Left hindlimb (tissue), 1 donor: Measurements from ENCODE around the gene EMX1.
"Not testable (repeated sequence)": the region's sequence is repeated elsewhere in the genome, so short reads cannot be mapped to it uniquely, and the experiment has no call there.

ENCODE experiments used
- DNase-seq: peaks from one replicate; pipeline ENCODE4 v3.0.0-alpha.2; 2018

EMX1 gene

DNA sequence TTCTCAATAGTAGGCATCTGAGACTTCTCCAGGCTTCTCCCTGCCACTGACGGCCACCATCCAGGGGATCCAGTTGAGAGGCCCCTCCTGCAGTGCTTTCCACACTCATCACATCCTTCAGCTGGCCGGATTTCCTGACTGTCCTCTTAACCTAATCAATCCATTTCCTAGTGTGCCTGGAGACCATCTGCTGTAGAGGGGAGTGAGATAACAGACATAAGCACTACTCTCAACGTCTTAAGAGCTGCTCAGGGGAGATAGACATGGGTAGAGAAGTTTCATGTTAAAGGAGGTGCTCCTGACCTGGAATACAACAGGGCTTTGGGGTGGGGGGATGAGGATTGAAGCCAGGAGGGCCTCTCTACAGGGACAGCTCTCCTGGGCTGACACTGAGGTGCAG, 15.9 kb upstream of the EMX1 start:
- no peak for DNase-seq

DNA sequence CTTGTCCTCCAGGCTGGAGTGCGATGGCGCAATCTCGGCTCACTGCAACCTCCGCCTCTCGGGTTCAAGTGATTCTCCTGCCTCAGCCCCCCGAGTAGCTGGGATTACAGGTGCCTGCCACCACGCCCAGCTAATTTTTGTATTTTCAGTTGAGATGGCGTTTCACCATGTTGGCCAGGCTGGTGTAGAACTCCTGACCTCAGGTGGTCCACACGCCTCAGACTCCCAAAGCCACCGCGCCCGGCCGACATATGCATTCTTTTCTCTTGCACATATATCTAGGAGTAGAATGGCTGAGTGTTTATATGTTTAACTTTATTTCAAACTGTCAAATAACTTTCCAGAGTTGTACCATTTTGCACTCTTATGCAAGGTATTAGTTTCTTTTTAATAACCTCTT, 9.9 kb upstream of the EMX1 start:
- not testable (repeated sequence) for DNase-seq

DNA sequence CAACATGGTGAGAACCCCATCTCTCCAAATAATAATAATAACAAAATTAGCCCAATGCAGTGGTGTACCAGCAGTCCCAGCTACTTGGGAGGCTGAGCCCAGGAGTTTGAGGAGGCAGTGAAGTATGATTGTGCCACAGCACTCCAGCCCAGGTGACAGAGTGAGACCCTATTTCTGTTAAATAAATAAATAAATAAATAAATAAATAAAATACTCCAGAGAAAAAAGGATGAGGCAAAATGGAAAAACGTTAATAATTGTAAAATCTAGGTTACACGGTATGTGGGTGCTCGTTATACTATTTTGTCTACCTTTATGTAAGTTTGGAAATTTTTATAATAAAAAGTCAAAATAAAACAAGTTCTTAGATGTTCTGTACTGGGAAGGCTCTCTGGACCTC, 8.6 kb upstream of the EMX1 start:
- no peak for DNase-seq

DNA sequence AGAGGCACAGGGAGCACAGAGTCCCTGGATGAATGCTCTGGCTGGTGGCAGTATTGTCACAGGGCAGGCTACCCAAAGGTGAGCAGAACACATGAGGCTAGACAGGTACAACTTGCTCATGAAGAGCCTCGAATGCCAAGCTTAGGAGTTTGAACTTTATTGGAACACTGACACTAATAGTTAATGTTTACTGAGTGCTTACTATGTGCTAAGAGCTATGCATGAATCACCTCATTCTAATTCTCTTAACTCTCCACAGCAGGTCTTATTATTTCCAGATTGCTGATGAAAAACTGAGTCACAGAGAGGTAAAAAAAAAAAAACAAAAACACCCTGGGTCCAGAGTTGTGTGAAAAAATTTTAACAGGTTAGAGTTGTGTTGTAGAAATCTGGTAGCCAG, 6.1 kb upstream of the EMX1 start:
- DNase-seq: no peak

DNA sequence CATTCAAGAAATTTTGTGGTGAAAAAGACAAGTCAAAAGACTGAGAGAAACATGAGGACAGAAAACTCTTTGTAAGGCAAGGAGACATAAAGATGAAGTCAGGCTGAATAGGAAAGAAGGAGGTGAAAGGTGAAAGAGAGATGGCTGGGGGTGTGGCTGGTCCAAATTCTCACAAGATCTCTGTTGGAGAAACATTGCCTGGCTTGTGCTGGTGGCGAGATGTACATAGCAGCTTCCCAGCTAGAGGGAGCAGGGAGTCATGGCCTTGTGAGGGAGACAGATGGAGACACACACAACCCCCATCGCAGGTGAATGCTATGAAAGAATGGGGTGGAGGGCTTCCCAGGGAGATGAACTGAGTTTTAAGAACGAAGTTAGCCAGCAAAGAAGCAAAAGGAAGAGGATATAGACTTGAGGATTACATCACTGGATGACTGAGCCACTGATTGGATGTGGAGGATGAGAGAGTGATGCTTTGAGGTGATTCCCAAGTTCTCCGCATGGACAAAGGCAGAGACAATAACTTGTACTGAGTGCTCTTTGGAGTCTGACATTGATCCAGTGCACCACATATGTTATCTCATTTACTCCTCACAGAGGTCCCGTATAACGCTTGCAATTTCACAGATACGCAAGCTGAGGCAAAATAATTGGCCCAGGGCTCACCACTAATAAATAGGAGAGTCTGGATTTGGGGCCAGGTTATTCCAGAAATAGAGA, 3.7 kb upstream of the EMX1 start:
- no peak for DNase-seq

DNA sequence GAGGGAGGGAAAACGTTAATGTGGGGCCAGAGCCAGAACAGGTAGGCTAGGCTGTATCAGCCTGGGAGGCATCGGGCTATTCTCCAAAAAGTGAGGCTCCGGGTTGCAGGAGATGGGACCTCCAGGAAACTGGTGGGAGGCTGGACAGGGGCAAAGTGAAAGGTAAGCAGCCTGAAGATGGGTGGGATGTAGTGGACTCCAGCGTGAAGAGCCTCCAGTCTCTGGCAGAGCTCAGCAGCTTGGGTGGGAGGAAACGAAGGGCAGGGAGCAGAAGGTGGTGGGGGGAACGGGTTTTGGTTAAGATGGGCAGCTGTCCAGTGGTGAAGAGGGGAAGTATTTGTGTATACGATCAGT, 3.1 kb upstream of the EMX1 start:
- DNase-seq: no peak

DNA sequence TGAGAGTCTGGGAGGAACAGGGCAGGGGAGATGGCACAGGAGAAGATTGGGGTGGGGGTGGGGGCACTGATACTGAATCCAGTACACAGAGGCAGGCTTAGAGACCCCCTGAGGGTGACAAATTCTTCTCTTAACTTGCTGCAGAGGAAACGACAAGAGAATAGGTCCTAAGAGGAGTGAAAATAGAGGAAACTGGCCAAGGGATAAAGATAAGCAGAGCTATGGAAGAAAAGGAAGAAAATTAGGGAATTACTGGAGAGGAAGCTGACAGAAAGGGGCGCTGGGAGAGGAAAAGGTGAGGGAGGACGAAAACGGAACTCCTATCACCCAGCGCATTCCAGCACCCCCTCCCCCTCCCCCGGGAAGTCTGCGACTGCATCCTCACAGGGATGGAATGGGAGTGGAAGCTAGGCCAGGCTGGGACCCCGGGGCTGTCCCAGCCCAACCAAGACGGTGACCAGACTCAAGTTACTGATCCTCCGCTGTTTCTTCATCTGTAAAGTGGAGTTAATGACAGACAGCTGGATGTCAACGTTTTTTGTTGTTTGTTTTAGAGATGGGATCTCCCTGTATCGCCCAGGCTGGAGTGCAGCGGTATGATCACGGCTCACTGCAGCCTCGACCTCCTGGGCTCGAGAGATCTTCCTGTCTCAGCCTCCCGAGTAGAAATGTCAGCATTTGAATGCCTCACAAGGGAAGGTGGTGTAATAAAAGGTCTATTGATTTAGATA, 2.6 kb upstream of the EMX1 start:
- DNase-seq: no peak

DNA sequence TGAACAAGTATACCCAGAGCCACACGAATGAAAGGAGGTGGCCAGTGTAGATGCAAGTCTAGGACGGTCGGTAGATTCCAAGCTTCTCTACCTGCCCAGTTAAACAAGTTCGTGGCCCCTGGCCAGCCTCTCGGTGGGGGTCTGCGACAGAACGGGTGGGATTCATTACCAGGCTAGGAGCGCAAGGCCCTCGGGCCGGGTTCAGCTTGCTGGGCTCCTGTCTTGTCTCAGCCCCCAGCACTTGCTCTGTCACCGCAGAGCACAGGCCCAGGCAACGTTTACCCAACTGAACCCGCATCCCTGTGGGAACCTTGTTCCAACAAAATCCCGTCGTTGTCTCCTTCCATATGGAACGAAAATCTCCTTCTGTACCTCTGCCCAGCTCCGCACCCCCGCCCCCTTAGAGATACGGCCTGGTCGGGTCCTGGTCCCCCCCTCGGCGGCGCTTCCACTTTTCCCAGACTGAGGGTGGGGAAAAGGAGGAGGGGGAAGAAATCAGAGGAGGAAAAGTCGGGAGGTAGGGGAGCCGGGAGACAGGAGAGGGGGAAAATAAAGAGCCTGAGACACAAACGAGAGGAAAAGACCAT, 1.9 kb upstream of the EMX1 start:
- no peak for DNase-seq

DNA sequence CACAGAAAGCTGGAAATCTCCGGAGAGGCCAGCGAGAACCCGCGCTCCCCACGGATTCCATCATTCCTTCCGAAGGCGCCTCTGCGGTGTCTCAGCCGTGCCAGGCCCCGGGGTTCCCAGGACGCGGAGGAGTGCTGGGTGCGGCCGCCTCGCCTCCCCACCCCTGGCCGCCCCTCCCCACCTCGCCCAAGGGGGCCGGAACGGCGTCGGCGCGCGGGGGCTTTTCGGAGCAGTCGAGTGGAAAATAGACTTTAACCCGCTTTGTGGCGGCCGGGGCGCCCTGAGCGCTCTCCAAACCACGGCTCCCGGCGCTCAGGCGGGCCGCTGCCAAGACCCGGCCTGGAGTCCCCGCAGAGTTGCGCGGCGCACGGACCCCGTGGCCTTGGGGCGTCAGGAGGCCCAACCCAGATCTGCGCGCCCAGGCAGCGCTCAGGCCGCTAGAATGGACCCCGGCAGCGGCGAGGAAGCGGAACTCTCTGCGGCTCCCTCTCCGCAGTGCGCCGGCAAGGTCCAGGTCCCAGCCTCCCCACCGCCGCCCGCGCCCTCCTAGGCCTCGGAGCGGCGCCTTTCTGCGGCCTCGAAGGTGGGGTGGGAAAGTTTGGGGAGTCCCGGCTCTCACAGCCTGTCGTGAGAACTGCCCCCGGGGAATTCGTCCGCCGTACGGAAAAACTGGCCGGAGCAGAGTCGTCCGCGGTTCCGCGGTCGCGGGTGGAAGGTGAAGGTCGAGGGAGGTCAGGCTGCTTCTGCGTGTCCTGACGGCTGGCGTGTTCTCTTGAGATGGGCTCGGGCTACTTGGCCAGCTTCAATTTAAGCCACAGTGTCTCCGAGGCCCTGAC, 1.2 kb upstream of the EMX1 start:
- no peak for DNase-seq

DNA sequence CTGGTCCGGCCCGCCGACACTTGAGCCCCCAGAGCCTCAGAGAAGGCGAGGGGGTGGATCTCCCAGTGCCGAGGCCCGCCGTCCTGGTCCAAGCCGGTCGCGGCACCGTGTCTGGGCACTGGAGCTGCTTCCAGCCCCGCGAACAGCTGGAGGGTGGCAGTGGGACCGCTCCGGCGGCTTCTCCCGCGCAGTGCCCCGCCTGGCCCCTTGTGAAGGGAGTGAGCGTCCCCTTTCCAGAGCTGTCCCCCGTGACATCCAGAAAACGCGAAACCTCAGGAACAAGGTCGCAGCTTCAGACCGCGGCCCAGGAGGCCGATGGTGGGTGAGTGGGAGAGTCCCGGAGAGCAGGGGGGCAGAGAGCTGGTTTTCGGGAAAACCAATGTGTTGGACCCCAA, 579 bp upstream of the EMX1 start:
- no peak for DNase-seq

DNA sequence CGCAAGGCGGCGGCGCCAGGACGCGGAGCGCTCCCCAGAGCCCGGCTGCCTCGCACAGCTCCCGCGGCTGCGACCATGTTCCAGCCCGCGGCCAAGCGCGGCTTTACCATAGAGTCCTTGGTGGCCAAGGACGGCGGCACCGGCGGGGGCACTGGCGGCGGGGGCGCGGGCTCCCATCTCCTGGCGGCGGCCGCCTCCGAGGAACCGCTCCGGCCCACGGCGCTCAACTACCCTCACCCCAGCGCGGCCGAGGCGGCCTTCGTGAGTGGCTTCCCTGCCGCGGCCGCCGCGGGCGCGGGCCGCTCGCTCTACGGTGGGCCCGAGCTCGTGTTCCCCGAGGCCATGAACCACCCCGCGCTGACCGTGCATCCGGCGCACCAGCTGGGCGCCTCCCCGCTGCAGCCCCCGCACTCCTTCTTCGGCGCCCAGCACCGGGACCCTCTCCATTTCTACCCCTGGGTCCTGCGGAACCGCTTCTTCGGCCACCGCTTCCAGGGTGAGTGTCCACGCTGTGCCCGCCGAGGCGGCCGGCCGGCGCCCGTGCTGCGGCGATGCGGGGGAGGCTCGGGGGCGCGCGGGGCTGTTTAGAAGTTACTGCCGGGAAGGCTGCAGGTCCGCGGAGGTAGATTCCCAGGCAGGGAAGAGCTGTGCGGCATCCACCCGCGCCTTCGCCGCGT, 696 bp downstream of the EMX1 start:
- DNase-seq: no peak

DNA sequence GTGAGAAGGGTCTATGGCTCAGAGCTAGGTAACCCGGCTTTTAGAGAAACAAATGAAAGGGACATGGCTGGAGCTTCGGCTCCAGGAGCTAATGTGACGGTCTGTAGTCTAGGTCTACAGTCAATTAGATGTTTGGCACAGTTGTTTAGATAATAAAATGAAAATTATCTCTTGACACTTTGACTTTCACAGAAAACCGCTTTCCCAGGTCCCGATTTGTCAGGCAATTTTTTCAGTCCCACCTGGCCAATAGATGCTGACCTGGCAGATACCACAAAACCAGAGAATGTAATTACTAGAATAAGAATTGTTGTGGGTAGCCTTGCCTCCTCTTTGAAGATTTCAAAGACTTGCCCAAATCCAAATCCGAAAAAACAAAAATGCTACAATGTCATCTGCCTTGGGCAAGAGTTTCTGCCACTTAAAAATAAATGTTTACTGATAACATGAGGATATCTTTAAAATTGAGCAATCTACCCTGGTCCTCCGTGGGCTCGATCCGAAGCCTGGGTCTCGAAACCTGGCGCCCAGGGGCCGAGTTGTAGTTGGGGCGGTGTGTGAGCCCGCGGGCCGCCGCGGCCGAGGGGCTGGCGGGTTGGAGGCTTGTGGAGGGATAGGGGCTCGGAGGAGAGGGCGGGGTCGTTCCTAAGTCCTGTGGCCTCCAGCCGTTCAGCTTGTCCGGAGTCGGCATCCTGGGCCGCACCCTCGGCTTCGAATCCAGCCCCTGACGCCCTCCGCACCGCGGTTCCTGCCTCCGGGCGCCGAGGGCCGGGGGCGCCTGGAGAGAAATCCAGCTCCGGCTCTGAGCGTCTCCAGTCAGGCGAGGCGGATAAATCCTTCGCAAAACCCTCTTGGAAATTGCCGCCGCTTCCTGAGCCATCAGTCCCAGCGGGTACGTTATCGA, 2.3 kb downstream of the EMX1 start:
- DNase-seq: no peak

DNA sequence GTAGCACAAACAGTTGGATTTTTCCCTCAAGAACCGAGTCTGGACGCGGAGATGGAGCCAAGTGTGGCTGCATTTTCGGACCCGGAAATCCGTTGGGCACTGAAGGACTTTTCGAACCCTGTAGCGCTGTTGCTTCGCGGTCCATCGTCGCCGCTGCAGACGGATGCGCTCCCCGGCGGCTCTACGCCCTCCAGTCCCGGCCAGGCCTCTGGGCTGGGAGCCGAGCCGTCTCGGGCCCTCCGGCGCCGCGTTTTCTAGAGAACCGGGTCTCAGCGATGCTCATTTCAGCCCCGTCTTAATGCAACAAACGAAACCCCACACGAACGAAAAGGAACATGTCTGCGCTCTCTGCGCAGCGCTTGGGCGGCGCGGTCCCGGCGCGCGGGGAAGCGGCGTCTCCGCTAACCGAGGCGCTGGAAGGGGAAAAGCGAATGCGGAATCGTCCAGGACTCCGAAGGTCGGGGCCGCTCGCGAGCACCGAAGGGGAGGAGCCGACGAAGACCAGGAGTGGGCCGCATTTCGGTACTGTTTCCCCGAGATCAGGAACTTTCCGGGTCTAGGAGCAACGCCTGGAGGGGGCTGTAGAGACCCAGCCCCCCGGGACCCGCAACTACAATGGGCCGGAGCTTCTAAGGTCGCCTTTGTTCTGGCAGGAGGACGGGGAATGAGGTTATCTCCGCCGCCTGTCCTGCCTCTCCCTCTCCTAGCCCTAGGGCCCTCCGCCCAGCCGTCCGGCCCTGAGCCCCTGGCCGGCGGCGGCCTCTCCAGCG, 3.2 kb downstream of the EMX1 start:
- DNase-seq: no peak

DNA sequence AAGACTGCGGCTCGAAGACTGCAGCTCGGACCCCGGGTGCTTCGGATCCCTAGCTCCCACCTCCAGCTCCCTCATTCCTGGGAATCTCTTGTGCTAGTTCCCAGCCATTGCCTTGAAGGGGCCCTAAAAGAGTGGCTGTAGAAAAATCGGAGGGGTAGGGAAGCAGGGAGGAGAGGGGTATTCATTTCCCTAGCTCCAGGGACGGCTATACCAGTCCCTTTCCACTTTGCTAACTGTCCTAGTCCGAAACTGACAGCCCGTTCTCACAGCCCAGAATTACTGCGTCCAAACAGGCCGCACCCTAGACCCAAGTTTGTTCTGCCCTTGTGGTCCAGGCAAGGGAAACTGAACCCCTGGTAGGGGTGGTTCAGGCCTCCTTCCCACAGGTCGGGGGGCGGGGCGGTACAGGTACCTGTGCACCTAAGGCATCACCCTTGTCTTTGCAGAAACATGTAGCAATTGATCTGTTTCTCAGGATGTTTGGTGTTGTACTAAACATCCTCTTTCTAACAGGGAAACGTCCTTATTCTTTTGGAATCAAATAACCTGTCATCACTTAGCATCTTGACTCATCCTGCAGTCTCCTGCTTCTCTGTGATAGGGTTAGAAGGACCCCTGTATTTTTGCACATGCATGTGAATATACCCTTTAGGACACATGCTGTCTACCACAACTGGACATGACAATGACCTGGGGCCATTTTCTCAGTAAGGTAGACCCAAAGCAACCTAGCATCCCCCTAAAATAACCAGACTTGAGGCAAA, 4.0 kb downstream of the EMX1 start:
- no peak for DNase-seq

DNA sequence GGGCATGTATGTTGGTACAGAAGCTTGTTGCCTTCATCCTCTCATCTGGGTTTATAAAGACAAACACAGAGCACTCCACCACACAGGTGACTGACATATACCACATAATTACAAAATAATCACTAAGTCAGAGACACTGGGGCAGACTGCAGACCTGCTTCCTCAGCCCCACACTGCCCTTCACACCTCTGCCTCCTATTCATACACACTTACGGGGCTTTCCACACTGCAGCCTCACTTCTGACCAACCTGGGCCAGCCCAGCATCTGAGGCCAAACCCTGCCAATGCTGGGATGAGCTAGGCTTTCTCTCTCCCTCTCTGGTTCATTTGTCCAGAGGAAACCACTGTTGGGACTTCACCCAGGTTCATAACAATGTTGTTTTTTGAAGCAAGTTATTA, 4.5 kb downstream of the EMX1 start:
- no peak for DNase-seq

DNA sequence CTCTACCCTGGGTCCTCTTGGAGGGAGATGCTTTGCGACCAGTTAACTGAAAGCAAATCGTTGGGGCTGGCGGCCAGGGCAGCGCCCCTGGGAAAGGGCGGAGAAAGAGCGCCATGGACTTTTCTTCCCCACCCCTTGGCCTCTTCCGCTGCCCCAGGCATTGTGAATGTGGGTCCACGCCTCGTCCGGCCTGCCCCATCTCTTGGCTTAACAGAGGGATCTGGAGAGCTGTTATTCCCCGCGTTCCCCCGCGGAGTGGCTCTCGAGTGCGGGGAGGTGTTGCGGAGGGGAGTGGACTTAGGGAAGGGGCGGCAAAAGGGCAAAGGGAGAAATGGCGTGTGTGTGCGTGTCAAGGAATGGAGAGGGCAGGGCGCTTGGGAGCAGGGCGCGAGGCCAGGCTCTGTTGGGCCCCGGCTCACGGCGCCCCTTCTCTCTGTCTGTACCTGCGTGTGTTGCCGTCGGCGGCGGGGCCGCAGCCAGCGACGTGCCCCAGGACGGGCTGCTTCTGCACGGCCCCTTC, 6.6 kb downstream of the EMX1 start:
- DNase-seq: no peak

DNA sequence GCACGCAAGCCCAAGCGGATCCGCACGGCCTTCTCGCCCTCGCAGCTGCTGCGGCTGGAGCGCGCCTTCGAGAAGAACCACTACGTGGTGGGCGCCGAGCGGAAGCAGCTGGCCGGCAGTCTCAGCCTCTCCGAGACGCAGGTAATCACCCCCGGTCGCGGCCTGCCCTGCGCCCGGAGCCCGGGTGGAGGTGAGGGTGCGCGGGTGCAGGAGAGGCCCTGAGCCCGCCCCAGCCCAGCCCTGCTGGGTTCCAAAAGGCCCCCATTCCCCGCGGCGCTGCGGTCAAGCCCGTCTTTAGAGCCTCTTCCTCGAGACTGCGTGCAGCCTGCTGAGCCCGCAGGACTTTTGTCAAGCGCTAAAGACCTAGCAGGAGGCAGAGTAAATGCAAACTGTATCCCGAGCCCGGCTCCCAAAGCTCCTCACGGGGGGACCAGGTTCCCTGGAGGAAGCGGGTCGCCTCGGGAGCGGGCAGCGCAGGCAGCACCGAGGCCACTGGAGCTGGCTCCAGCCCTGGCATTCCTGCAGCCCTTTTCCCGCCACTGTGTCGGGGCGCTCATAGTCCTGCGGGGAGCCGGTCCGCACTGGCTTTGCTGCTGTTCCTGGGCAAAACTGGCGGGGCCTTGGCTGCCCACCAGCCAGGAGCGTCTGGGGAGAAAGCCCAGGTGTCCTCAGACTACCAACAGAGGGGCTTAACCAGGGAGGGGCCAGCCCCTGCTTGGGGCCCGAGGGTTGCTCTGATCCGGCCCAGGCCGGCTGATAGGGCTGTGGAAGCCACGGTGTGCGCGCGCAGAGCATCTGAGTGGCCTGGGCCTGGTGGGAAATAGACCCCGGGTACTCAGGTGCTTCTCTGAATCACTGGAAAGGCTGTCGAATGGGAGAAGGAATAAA, 7.3 kb downstream of the EMX1 start:
- DNase-seq: no peak

DNA sequence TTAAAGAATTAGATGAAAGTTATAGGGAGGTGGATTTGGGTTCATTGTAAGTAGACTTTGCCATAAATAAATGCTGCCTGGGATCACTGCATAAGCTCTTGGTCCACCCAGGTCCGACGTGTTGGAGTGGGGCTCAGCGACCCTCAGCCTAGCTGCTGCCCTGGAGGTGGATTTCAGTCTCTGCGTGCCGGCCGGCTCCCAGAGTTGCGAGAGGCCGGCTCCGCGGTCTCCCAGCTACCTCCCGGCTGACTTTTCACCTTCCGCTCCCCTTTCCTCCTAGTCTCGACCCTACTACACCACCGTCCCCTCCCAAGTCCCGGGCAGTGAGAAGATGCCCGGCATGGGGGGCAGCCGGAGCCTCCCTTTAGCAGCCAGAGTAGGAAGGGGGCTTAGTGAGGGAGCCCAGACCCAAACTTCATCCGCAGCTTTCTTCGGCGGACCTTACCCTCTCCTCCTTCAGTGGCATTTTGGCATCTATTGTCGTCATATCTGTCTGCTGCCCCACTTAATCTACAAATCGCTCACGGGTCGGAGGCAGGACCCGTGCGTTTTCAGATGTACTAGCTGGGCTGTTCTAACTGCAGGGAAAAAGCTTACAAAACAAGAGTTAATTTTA, 8.1 kb downstream of the EMX1 start:
- DNase-seq: no peak

DNA sequence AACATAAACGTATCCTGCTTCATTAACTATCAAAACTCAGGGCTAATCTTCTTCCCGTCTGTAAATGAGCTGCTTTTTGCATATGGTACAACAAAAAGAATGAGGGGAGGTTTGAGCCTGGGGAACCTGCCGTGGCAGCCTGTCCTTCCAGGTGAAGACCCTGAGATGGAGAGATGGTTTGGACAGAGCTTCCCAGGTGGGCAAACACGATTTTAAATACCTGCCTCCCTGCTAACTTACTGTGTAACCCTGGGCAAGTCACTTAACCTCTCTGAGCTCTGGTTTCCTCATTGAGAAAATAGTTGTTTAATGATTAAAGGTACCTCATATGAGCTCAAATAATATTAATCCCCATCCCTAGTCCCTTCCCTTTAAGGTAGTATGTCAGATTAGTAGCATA, 9.0 kb downstream of the EMX1 start:
- no peak for DNase-seq
